Heart left ventricle (tissue), 16 donors: ENCODE results near the gene CCDC77. TPM values are rescaled to one million over a fixed set of nuclear protein-coding genes. Genes with fewer than 3 reads are reported as not detected.

Experiments
- ATAC-seq, 4 donors: fragments of 200-7000 bp; cut with Tn5 transposase; one replicate each; pipeline ENCODE4 v1.9.1; 2020 to 2022; ENCODE audit warnings: moderate library complexity in 4 of 4, mild to moderate bottlenecking in 3 of 4, moderate number of reproducible peaks in 1 of 4
- DNase-seq, 5 donors: peaks; one replicate each; pipeline ENCODE4 v3.0.0-alpha.2; 2020
- H3K27ac ChIP-seq, 12 donors: fragments of 200-600 bp; sonication (generic) in 4 of 12; one replicate each; pipeline versions ENCODE4 v1.5.0 to v1.8.0; 2016 to 2022; ENCODE audit warnings: mild to moderate bottlenecking in 2 of 12
- H3K27me3 ChIP-seq, 9 donors: fragments of 200-600 bp; sonication (generic) in 2 of 9; one replicate each; pipeline versions ENCODE4 v1.5.1 to v1.8.0; 2016 to 2022; ENCODE audit warnings: mild to moderate bottlenecking in 3 of 9
- H3K36me3 ChIP-seq, 9 donors: fragments of 200-600 bp; sonication (generic) in 2 of 9; one replicate each; pipeline versions ENCODE4 v1.5.0 to v1.8.0; 2018 to 2022; ENCODE audit warnings: mild to moderate bottlenecking in 2 of 9
- H3K4me1 ChIP-seq, 12 donors: fragments of 200-600 bp; sonication (generic) in 4 of 12; one replicate each; pipeline versions ENCODE4 v1.5.0 to v1.8.0; 2016 to 2022; ENCODE audit warnings: mild to moderate bottlenecking in 3 of 12
- H3K4me3 ChIP-seq, 12 donors: fragments of 200-600 bp; sonication (generic) in 4 of 12; one replicate each; pipeline versions ENCODE4 v1.5.0 to v1.8.0; 2017 to 2022; ENCODE audit warnings: mild to moderate bottlenecking in 9 of 12, moderate library complexity in 4 of 12
- H3K9me3 ChIP-seq, 12 donors: fragments of 200-600 bp; sonication (generic) in 4 of 12; one replicate each; pipeline versions ENCODE4 v1.5.0 to v1.8.0; 2016 to 2022; ENCODE audit warnings: mild to moderate bottlenecking in 1 of 12
- POLR2A ChIP-seq, 2 donors: fragments of 450-650 bp; IDR thresholded peaks; one replicate each; pipeline ENCODE4 v1.6.1; 2017; ENCODE audit warnings: antibody characterized with exemption in 2 of 2, mild to moderate bottlenecking in 2 of 2, moderate library complexity in 2 of 2
- WGBS, 4 donors: extraction: QIAGEN DNeasy Blood & Tissue Kit in 2 of 4; methylation state at CpG; one replicate each; pipeline versions ENCODE4 v1.1.5 to v1.1.7; 2013 to 2018; 5-methylcytosine and 5-hydroxymethylcytosine counted together
- intact Hi-C, 10 donors: fragments of 100-400 bp; cut with DNase I; formaldehyde crosslinking; loops; one replicate each; pipeline versions ENCODE4 v1.11.1 to v1.14.2; 2022
- polyA plus RNA-seq, 2 donors: library from polyadenylated mRNA; stranded (reverse); fragments of 200-250 nt; gene quantifications; one replicate each; pipeline ENCODE4 v1.2.3, GENCODE V29; 2013
- total RNA-seq, 9 donors: library from RNA; depleted of rRNA in 2 of 9; stranded (reverse); fragments of >200 nt in 2 of 9; fragmentation: NEBNext Ultra II Directional in 3 of 9; extraction: Animal tissue kit (Norgen Biotek cat#: 25700) in 3 of 9; gene quantifications; one replicate each; pipeline versions ENCODE4 v1.1.0 to v1.2.4, GENCODE V29; 2016 to 2023
- TF ChIP-seq, protein P1 (sequence below), 12 donors: fragments of 200-600 bp; sonication (generic) in 4 of 12; IDR thresholded peaks; one replicate each; pipeline versions ENCODE4 v1.5.0 to v1.8.0; 2018 to 2022; ENCODE audit warnings: antibody characterized with exemption in 12 of 12, mild to moderate bottlenecking in 5 of 12
- donor health status: ischemic (EF 13 %, LVEDD 7.1; RV severe dilation, severe dysfunction).
- donor health status: healthy with polysubstance abuse.
- donor health status: DM: no; HTN: yes; CAD: no.
- donor health status: DM: no; HTN: no; CAD: no.
- donor health status: ischemic (EF 25% LVEDD 6.9; RV normal size, moderate dysfunction).
- donor health status: ischemic (EF 25% LVEDD 5.7; RV mildly dilated, moderate dysfunction).
- donor health status: healthy.
- donor health status: DM: yes; HTN: yes; CAD: no.
- donor health status: ischemic (EF 35%, LVEDD 5.7; RV mildly dilated, moderate dysfunction).
- donor health status: nonischemic (EF 11% LVEDD 7.7; RV severe dilation, severe dysfunction).
- donor health status: DM: yes; HTN: yes; CAD: no.
- donor health status: PGD.
- donor health status: ischemic (EF 29% LVEDD 5.4; RV normal size, mild dysfunction).
- donor health status: nonischemic (EF 23%, LVEDD 6.1; RV moderate dilation, normal function).

The CCDC77 gene
- total and polyA plus RNA-seq, 11 donors: 1.3 to 4.6 (median 2.9) TPM

GRCh38 chr12:460261-461230 is 59.1 kb downstream of the CCDC77 start:
- Histone ChIP-seq H3K4me1 (peaks cover 0 to 53% (median 14%) of the 10 kb centered on the region in 12 donors), H3K4me3 (peak overlapping the region; percentile 53 to 79 (median 64)), H3K27ac (peak overlapping the region in 11 of 12 donors; percentile 18 to 86 (median 76)), H3K27me3 (peaks cover 0 to 62% (median 0%) of the 10 kb centered on the region in 9 donors), H3K36me3 (no peaks in the 10 kb centered on the region), H3K9me3 (no peaks in the 10 kb centered on the region)
- intact Hi-C loops: loop anchor here in 1 of 10 donors (5.0 kb wide), 1 partner anchor 42 kb away; no protein-coding TSS in a partner anchor
- DNase-seq (peak in 2 of 5 donors; percentile 45 to 71), ATAC-seq (peak in 2 of 4 donors; percentile 1 to 2)
- 2 to 4% (median 2%) methylated on average over 44 to 109 of the region's 109 CpGs for WGBS, 4 donors
- TF ChIP-seq, protein P1, sequence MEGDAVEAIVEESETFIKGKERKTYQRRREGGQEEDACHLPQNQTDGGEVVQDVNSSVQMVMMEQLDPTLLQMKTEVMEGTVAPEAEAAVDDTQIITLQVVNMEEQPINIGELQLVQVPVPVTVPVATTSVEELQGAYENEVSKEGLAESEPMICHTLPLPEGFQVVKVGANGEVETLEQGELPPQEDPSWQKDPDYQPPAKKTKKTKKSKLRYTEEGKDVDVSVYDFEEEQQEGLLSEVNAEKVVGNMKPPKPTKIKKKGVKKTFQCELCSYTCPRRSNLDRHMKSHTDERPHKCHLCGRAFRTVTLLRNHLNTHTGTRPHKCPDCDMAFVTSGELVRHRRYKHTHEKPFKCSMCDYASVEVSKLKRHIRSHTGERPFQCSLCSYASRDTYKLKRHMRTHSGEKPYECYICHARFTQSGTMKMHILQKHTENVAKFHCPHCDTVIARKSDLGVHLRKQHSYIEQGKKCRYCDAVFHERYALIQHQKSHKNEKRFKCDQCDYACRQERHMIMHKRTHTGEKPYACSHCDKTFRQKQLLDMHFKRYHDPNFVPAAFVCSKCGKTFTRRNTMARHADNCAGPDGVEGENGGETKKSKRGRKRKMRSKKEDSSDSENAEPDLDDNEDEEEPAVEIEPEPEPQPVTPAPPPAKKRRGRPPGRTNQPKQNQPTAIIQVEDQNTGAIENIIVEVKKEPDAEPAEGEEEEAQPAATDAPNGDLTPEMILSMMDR (IDR thresholded peaks at IDR 0.05): no peak
- TF ChIP-seq POLR2A (IDR thresholded peaks at IDR 0.05): no peak

DNA sequence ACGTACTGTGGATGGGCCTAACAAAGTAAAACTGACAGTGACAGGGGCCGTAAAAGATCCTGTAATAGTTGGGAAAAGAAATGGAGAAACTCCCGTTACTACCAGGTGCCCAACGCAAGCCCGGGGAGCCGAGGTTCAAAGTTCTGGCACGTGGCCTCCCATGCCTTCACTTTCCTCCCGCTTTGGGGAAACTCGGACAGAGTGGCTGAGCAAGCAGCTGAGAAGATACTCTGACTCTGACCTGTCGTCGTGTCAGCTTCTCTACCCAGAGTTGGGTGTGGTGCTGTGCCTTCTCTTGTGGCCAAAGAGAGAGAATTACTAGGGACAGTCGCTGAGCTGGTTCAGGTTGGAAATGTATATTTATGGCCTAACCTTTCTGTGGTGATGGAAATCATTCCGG is 60.0 kb downstream of the CCDC77 start:
- intact Hi-C loops: loop anchor here in 1 of 10 donors (5.0 kb wide), 1 partner anchor 41 kb away; no protein-coding TSS in a partner anchor
- H3K27ac ChIP-seq: peak overlapping the region in 11 of 12 donors; percentile 44 to 86 (median 76)
- no peak for DNase-seq
- no peaks in the 10 kb centered on the region for H3K36me3 ChIP-seq
- H3K4me3 ChIP-seq: peak overlapping the region in 11 of 12 donors; percentile 56 to 79 (median 64)
- WGBS, 4 donors: 31 to 51% (median 35%) methylated on average over 11 to 13 of the region's 13 CpGs
- H3K9me3 ChIP-seq: no peaks in the 10 kb centered on the region
- ATAC-seq: no peak
- no peak for TF ChIP-seq POLR2A (IDR thresholded peaks at IDR 0.05)
- TF ChIP-seq, protein P1 (IDR thresholded peaks at IDR 0.05): no peak
- H3K27me3 ChIP-seq: peaks cover 0 to 62% (median 0%) of the 10 kb centered on the region in 9 donors
- peaks cover 0 to 49% (median 14%) of the 10 kb centered on the region in 12 donors for H3K4me1 ChIP-seq

DNA sequence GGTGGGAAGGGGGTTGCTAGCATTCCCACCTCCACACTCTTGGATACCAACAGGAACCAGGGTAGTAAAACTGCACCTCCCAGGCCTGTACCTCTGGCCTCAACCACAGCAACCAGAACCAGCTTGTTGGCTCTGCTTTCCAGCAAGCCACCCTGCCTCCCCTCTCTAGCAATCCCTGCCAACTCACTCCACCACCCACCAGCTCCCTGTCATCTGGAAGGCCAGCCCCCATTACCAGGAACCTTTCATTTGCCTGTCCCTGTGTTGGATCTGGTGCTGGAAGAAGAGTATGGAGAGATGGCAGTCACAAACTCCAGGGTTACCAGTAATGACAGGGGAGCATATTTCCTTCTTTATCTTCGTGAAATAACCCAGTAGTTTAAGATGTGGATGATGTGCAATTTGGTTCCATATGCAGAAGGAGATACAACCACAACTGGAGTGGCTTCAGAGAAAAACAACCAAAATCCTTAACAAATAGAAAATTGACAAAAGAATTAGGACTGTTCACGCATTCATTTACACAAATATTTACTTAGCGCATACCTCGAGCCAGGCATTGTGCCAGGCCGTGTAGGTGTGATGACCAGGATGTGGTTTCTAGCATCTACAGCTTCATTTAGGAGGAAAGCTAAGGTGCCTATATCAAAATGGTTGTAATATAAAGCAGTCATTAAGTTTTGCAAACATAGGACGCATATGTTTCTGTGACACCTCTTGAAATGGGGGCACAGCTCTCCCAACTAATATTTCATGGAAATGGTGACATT is 61.7 kb downstream of the CCDC77 start:
- no peaks in the 10 kb centered on the region for H3K9me3 ChIP-seq
- 49 to 57% (median 54%) methylated on average over 6 of the region's 6 CpGs for WGBS, 4 donors
- no peak overlapping the region for H3K4me3 ChIP-seq
- intact Hi-C loops: loop anchor here in 1 of 10 donors (5.0 kb wide), 1 partner anchor 39 kb away; no protein-coding TSS in a partner anchor
- no peaks in the 10 kb centered on the region for H3K36me3 ChIP-seq
- peaks cover 0 to 54% (median 0%) of the 10 kb centered on the region in 9 donors for H3K27me3 ChIP-seq
- TF ChIP-seq POLR2A (IDR thresholded peaks at IDR 0.05): no peak
- TF ChIP-seq, protein P1 (IDR thresholded peaks at IDR 0.05): no peak
- H3K4me1 ChIP-seq: peaks cover 0 to 57% (median 16%) of the 10 kb centered on the region in 12 donors
- ATAC-seq: no peak
- DNase-seq: no peak
- peak overlapping the region in 10 of 12 donors; percentile 70 to 86 (median 80) for H3K27ac ChIP-seq
